CD4-positive, alpha-beta T cell treated with Interleukin-15 for 1 hour (primary cell): ENCODE results near the gene BIRC7.
A peak's percentile ranks its signal among the peaks of the same experiment; 100 is the strongest.
"Not testable (repeated sequence)": the region's sequence is repeated elsewhere in the genome, so short reads cannot be mapped to it uniquely, and the experiment has no call there.

Experiments used
- DNase-seq: peaks from one replicate; pipeline ENCODE4 v3.0.0-alpha.2; 2020

Gene BIRC7

GRCh38 chr20:63208346-63208909 lies 27.3 kb upstream of the BIRC7 start:
- DNase-seq = no peak

GRCh38 chr20:63210011-63210605 lies 25.6 kb upstream of the BIRC7 start:
- no peak for DNase-seq

- DNase-seq = no peak
Observed at GRCh38 chr20:63212393-63212730, 23.3 kb upstream of the BIRC7 start.

- DNase-seq = no peak
Observed at GRCh38 chr20:63212792-63213191, 22.9 kb upstream of the BIRC7 start.

- DNase-seq = no peak
Observed at GRCh38 chr20:63214514-63214913, 21.2 kb upstream of the BIRC7 start.

- DNase-seq = no peak
Observed at GRCh38 chr20:63215101-63216040, 20.3 kb upstream of the BIRC7 start.

- peak; percentile 97 for DNase-seq
Observed at GRCh38 chr20:63216041-63216848, 19.5 kb upstream of the BIRC7 start, which contains the start of gene YTHDF1. Gene YTHDF1 (minus strand): TSS chr20:63216131. CDS start chr20:63215892, 239 bp downstream.

- no peak for DNase-seq
Observed at GRCh38 chr20:63216849-63217471, 18.7 kb upstream of the BIRC7 start.

GRCh38 chr20:63217706-63218105 lies 18.0 kb upstream of the BIRC7 start:
- DNase-seq = no peak

- DNase-seq = no peak
Observed at GRCh38 chr20:63218701-63219446, 16.8 kb upstream of the BIRC7 start.

- no peak for DNase-seq
Observed at GRCh38 chr20:63219447-63219821, 16.3 kb upstream of the BIRC7 start.

GRCh38 chr20:63219866-63220521 lies 15.7 kb upstream of the BIRC7 start:
- DNase-seq = no peak

GRCh38 chr20:63220696-63221399 lies 14.9 kb upstream of the BIRC7 start:
- no peak for DNase-seq

GRCh38 chr20:63221400-63222053 lies 14.2 kb upstream of the BIRC7 start:
- not testable (repeated sequence) for DNase-seq

- DNase-seq = no peak
Observed at GRCh38 chr20:63222541-63222940, 13.2 kb upstream of the BIRC7 start.

- peak; percentile 30 for DNase-seq
Observed at GRCh38 chr20:63223121-63223825, 12.4 kb upstream of the BIRC7 start.

- no peak for DNase-seq
Observed at GRCh38 chr20:63223826-63224207, 11.9 kb upstream of the BIRC7 start.

GRCh38 chr20:63224412-63225081 lies 11.2 kb upstream of the BIRC7 start:
- DNase-seq = no peak

GRCh38 chr20:63225082-63225454 lies 10.6 kb upstream of the BIRC7 start:
- no peak for DNase-seq
